Stimulated activated naive CD4-positive, alpha-beta T cell (primary cell): Measurements from ENCODE around the gene DCPS.
"Not testable (repeated sequence)": the region's sequence is repeated elsewhere in the genome, so short reads cannot be mapped to it uniquely, and the experiment has no call there.

Experiments
- DNase-seq, 6 experiments: peaks; one replicate each; lab custom pipeline; 2025; lab: John Stamatoyannopoulos, UW

DCPS gene, protein sequence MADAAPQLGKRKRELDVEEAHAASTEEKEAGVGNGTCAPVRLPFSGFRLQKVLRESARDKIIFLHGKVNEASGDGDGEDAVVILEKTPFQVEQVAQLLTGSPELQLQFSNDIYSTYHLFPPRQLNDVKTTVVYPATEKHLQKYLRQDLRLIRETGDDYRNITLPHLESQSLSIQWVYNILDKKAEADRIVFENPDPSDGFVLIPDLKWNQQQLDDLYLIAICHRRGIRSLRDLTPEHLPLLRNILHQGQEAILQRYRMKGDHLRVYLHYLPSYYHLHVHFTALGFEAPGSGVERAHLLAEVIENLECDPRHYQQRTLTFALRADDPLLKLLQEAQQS

DNA sequence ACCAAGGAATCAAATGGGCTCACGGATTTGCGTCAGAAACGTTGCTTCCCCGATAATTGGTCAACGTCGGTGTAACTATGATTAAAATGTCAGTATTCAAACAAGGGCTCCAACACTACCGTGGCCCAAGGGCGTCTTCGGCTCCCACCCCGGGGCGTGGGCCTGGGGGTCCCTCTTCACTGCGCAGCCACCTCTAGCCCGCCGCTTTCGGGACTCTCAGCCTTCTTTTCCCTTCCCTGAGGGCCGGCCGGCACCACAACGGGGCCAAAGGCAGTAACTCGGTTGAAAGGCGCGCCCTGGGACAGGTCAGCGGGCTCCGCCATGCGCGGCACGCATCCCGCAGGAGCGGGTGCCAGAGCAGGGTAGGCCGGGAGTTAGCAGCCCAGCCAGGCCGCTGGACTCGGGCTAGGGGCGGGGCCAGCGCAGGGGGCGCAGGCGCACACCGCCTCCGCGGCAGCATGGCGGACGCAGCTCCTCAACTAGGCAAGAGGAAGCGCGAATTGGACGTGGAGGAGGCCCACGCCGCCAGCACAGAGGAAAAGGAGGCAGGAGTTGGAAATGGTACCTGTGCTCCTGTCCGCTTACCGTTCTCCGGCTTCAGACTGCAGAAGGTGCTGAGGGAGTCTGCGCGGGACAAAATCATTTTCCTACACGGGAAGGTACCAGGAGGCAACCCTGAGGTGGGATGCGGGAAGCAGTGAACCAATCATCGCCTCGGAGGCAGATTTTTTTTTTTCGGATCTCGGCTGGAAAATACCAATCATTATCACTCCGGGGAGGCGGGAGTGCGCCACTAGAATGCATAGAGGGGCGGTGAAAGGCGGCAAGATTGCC, at the start of gene DCPS:
TSS of gene DCPS (plus strand) at position 438 of the 834 bp plus-strand sequence. CDS start at position 459, 21 bp downstream.
- DNase-seq: peak; percentile 71 to 86 (median 79)

DNA sequence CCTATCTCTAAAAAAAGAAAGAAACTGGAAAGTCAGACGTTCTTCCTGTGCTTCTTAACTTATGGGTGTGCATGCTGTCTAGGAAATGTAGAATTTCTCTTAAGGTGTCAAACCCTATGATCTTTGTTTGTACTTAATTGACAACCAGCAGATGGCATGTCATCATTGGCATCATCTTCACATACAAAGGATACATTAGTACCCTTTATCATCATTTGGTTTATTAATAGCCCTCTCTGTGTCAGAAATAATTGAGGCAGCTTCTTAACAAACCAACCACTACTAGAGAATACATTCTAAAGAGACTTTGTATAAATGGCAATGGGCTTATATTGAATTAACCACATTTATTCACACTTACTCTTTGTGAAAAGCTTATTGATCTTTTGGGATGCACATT, 49.0 kb upstream of the DCPS start:
- DNase-seq: no peak

GRCh38 chr11:126255507-126255906, 48.4 kb upstream of the DCPS start:
- not testable (repeated sequence) for DNase-seq

DNA sequence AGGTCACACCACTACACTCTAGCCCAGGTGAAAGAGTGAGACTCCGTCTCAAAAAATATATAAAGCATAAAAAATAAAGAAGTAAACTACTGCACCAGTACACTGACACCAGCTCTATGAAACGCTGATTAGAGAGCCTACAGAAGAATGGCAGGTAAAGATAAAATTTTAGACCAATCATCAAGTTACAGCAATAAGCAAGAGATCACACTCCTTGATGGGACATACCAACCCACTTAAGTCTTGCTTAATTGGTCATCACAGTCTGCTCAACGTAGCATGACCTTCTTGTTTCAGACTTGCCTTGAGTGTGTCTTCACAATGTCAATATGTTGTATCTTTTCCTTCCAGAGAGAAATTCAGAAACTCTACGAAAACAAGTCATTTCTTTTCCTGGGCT, 47.6 kb upstream of the DCPS start:
- DNase-seq: no peak

DNA sequence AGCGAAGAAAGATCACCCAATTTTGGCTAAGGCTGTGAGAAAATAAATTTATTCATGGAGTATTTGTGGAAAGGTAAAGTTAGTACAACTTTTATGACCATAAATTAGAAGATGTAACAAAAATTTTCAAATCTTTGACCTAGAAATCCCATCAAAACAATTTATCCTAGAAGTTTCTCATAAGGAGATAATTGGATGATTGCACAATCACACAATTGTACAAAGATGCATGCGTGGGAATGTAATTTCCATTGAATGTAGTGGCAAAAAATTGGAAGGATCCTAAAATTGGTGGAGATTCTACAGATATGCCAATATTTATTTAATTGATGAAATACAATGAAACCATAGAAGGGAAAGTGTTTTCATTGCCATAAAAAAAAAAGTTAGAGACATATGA, 46.7 kb upstream of the DCPS start:
- no peak for DNase-seq

GRCh38 chr11:126257764-126258163, 46.1 kb upstream of the DCPS start:
- no peak for DNase-seq

DNA sequence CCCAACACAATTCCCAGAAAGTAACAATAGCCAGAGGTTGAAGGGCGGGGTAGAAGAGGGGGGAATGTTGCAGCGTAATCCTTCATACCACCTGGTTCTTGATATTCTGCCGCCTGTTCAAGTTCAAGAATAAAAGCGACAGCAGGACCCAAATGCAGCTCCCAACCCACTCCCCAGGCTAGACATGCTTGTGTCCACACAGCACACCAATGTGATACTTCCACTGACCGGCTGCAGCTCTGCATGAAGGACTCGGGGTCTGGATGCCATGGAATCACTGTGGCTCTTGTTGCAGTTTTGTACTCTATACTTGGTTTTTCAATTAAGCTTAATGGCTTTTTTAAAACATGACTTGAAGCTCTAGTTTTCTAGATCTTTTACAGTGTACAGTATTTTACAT, 41.6 kb upstream of the DCPS start:
- no peak for DNase-seq

GRCh38 chr11:126263489-126263888, 40.4 kb upstream of the DCPS start:
- DNase-seq: no peak

- DNase-seq: peak in 1 of 6 experiments; percentile 7
Observed at GRCh38 chr11:126265811-126266210, 38.0 kb upstream of the DCPS start.

- no peak for DNase-seq
Observed at GRCh38 chr11:126267650-126268049, 36.2 kb upstream of the DCPS start.

GRCh38 chr11:126268361-126268707, 35.5 kb upstream of the DCPS start:
- DNase-seq: no peak

GRCh38 chr11:126268708-126269579, 34.9 kb upstream of the DCPS start, which contains the start of the genes FOXRED1 and SRPRA:
FOXRED1 (plus strand) TSS chr11:126269154; CDS start chr11:126269207, 53 bp downstream.
SRPRA (minus strand) TSS chr11:126268895; CDS start chr11:126268804, 91 bp downstream.
- DNase-seq: peak; percentile 98 to 99 (median 99)

GRCh38 chr11:126277322-126277721, 26.5 kb upstream of the DCPS start:
- no peak for DNase-seq

DNA sequence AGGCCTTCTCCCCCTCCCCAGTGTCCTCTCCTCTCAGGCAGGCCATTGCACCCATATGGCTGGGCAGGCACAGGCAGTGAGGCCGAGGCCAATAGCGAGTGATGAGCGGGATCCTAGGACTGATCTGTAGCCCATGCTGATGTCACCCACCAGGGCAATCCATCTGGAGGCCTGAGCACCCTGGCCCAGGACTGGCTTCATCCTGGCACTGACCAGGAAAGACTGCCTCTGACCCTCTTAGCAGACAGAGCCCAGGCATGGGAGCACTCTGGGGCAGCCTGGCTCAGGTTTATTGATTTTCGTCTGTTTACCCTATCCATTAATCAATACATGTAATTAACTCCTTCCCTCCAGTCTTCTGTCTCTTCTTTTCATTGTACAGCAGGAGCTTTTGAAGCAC, 26.1 kb upstream of the DCPS start:
- DNase-seq: no peak

- no peak for DNase-seq
Observed at GRCh38 chr11:126279191-126279590, 24.7 kb upstream of the DCPS start.

- DNase-seq: peak in 2 of 6 experiments; percentile 2 to 9
Observed at GRCh38 chr11:126280595-126280994, 23.3 kb upstream of the DCPS start.

DNA sequence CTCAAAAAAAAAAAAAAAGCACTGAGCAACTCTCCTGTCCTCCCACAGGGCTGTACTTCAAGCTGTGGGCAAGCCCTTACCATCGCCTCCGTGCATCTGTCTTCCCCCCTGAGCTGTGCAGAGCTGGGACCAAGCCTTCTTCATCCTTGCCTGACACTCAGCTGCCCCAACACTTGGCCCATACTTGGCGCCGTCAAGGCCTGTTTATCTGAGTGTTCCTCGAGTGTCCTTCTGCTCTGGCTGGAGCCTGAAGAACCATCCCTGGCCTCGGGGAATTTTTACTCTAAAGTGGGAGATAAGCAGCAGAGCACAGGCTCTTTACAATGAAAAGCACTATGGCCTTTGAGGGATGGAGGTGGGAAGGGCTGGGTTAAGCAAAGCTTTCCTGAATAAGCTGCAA, 22.6 kb upstream of the DCPS start:
- no peak for DNase-seq

DNA sequence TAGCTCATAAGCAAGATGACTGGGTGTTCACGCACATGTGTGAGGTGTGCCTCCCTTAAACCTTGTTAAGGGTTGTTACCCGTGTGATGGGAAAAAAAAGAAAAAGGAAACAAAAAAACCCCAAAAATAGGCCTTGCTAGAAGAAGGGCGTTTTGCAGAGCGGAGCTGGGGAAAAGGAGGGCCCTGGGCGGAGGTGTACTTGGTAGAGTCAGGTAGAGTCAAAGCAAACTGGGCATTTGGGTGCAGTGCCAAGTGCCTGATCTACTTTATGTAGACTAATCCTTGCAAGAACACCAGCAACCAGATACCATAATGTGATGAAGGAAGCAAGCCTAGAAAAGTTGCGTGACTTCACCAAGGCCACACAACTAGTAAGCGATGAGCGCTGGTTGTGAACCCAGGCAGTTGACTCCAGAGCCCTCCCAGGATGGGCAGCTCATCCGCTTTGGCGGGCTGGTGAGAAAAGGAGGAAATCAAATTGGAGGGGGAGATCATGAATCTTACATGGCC, 22.1 kb upstream of the DCPS start:
- no peak for DNase-seq

GRCh38 chr11:126282361-126282735, 21.5 kb upstream of the DCPS start:
- DNase-seq: peak; percentile 29 to 67 (median 34)

- DNase-seq: peak; percentile 40 to 77 (median 60)
Observed at GRCh38 chr11:126282736-126283591, 20.9 kb upstream of the DCPS start, which contains the start of gene TIRAP. TIRAP (plus strand) TSS chr11:126283093; CDS start chr11:126290895, 7,802 bp downstream.

DNA sequence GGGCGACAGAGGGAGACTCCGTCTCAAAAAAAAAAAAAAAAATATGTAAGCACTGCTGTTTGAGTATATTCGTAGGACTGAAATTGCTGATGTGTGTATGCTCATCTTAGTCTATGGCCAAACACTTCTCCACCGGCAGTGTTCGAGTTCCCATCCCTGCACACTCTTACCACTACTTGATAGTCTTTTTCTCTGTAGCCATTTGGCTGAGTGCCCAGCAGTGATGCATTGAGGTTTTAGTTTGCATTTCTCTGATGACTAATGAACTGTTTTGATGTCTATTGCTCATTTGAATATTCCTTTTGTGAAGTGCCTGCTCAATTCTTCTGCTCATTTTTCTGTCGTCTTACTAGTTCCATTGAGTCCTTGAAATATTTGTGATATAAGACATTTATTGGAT, 19.0 kb upstream of the DCPS start:
- peak in 5 of 6 experiments; percentile 23 to 61 (median 44) for DNase-seq
